H7 (cell line): Measurements from ENCODE around the gene GPATCH3. TPM values are rescaled to one million over a fixed set of nuclear protein-coding genes. Genes with fewer than 3 reads are reported as not detected.
A peak's percentile ranks its signal among the peaks of the same experiment; 100 is the strongest.

Source experiments
- DNase-seq: peaks from one replicate; pipeline ENCODE4 v3.0.0; 2012
- H3K27me3 ChIP-seq: 2 replicates; pipeline ENCODE4 v1.6.0; 2011; ENCODE audit warnings: mild to moderate bottlenecking, low read length; ENCODE audit not compliant: control insufficient read depth, insufficient read depth
- H3K36me3 ChIP-seq: replicated peaks from 2 replicates; pipeline ENCODE4 v1.5.1; 2011; ENCODE audit warnings: low read length; ENCODE audit not compliant: control insufficient read depth, insufficient read depth
- H3K4me3 ChIP-seq: 2 replicates; pipeline ENCODE4 v1.5.1; 2011; ENCODE audit warnings: low read depth, mild to moderate bottlenecking, control low read depth, low read length, moderate library complexity; ENCODE audit not compliant: insufficient read depth
- total RNA-seq: library from RNA; depleted of rRNA; stranded (reverse); fragments of >200 nt; shearing (Covaris generic); gene quantifications from 2 replicates; pipeline ENCODE4 v1.2.3, GENCODE V29; 2014

The GPATCH3 gene
- total RNA-seq, 1 experiment from 2014 or later, result 23.7 TPM

DNA sequence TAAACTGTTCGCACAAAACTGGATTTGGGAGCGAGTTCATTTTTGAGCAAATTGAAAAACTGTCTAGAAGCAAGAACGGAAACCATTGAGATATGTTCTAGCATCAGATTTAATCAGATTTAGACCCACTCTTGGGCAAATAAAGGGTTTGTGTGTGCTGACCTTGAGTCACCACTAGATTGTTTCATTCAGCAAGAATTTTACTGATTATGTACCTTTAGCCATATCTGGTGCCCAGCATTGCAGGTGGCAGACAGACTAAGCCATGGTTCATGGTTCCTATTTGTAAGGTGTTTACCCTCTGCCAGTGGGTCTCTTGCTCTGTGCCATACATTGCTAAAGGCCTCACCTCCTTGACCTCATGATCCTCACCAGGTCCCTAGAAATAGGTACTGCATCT is 22.6 kb upstream of the GPATCH3 start:
- H3K4me3 ChIP-seq, result no peak overlapping the region
- H3K27me3 ChIP-seq, result no peaks in the 10 kb centered on the region
- no peak for DNase-seq
- peaks cover 12% of the 10 kb centered on the region for H3K36me3 ChIP-seq

DNA sequence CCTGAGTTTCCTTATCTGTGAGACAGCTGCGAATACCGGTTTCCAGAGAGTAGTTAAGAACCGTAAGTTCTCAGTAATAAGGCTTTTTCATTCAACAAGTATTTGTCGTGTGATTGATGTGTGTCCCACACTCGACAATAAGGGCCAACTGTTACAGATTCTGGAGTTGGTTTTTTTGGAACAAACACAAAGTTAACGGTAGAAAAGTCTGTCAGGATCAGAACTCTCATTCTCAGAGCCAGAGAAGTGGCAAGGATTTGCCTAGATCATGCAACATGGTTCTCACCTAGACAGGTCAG is 22.1 kb upstream of the GPATCH3 start:
- peak overlapping the region; percentile 100 for H3K4me3 ChIP-seq
- H3K27me3 ChIP-seq, result no peaks in the 10 kb centered on the region
- no peak for DNase-seq
- H3K36me3 ChIP-seq, result peaks cover 12% of the 10 kb centered on the region

DNA sequence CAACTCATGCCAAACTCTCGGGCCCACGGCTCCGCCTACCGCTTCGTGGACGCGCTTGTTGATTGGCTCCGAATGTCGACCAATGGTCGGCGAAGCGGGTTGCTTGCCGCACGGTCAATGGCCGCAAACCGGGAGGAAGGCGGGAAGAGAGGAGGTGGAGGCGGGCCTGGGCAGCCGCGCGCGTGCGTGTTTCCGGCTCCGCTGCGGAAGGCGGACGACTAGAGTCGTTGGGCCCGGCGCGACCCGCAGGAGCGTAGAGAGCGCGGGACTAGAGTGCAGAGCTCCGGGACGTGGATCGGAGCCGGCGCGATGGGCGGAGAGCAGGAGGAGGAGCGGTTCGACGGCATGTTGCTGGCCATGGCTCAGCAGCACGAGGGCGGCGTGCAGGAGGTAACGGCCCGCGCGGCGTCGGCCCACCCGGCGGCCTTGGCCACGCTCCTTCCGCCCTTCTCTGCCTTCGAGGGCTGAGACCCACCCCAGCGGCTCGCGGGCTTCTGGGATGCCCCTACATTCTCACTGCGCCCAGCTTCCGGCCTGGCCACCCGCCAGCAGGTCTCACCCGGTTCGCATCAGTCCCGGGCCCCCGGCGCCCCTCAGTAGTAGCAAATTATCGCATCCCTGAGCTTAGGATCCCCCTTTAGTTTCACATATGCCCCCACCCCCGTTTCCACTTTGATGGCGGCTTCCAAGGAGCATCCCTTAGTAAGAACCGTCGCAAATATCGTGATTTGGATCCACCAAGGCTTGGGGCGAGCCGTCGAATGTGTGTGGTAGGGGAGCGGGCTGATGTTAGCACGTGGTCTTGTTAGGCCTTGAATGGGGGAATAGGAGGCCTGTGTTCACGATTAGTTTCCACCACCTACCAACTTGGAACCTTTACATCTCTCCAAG is 21.5 kb upstream of the GPATCH3 start, which contains the start of gene NUDC:
TSS of gene NUDC (plus strand) at position 204 of the 891 bp plus-strand sequence. CDS start at position 310, 106 bp downstream.
- Histone ChIP-seq H3K36me3 (peaks cover 10% of the 10 kb centered on the region), H3K27me3 (no peaks in the 10 kb centered on the region), H3K4me3 (peak within 1 kb of the TSS; percentile 100)
- peak; percentile 97 for DNase-seq

DNA sequence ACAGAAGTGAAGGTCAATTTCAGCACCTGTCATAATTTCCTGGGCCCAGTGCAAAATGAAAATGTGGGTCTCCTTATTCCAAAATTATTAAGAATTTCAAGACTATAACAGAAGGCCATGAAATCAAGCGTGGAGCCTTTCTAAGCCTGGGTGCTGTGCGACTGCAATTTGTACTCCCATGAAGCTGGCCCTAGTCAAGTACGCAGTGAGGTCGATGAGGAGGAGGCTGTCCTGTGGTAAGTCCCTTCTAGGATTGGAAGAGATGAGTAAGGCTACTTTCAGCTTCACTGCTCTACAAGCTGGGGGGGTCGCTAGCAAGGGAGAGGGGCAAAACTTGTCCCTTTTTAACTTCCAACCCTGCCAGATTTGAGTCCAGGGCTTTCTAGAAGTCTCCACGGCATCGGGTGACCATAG is 20.9 kb upstream of the GPATCH3 start:
- peak overlapping the region; percentile 100 for H3K4me3 ChIP-seq
- peaks cover 9% of the 10 kb centered on the region for H3K36me3 ChIP-seq
- H3K27me3 ChIP-seq, result no peaks in the 10 kb centered on the region
- DNase-seq, result no peak

- Histone ChIP-seq H3K4me3 (no peak overlapping the region), H3K36me3 (no peaks in the 10 kb centered on the region)
These were observed 15.1 kb upstream of the GPATCH3 start for GRCh38 chr1:26915204-26915842.

GRCh38 chr1:26913754-26914619 is 13.7 kb upstream of the GPATCH3 start, which contains the start of gene NR0B2:
Gene NR0B2, minus strand, starts transcription at chr1:26913975. Its CDS starts 35 bp downstream, at chr1:26913940.
- DNase-seq, result peak; percentile 33
- Histone ChIP-seq H3K4me3 (no peak within 1 kb of the TSS), H3K27me3 (no peaks in the 10 kb centered on the region)

More at GRCh38 chr1:26915204-26915842, 15.1 kb upstream of the GPATCH3 start:
- no peak for DNase-seq
- no peaks in the 10 kb centered on the region for H3K27me3 ChIP-seq

DNA sequence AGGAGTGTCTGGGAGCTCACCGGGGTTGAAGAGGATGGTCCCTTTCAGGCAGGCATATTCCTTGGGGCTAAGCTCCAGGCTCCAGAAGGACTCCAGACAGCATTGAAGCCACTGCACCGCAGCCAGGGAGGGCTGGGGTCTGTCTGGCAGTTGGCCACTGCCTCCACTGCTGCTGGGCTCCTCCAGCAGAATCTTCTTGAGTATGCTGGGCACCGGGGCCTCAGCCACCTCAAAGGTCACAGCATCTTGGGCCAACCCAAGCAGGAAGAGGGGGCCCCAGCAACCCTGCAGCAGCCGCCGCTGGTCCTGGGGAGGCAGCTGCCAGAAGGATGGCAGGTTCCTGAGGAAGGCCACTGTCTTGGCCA is 13.1 kb upstream of the GPATCH3 start:
- Histone ChIP-seq H3K36me3 (no peaks in the 10 kb centered on the region), H3K27me3 (no peaks in the 10 kb centered on the region), H3K4me3 (no peak overlapping the region)
- DNase-seq, result peak; percentile 25

More at GRCh38 chr1:26913754-26914619, 13.7 kb upstream of the GPATCH3 start, which contains the start of gene NR0B2:
- no peaks in the 10 kb centered on the region for H3K36me3 ChIP-seq

- Histone ChIP-seq H3K36me3 (no peaks in the 10 kb centered on the region), H3K4me3 (no peak overlapping the region), H3K27me3 (no peaks in the 10 kb centered on the region)
- DNase-seq, result no peak
These were observed 11.9 kb upstream of the GPATCH3 start for GRCh38 chr1:26912147-26912490.

DNA sequence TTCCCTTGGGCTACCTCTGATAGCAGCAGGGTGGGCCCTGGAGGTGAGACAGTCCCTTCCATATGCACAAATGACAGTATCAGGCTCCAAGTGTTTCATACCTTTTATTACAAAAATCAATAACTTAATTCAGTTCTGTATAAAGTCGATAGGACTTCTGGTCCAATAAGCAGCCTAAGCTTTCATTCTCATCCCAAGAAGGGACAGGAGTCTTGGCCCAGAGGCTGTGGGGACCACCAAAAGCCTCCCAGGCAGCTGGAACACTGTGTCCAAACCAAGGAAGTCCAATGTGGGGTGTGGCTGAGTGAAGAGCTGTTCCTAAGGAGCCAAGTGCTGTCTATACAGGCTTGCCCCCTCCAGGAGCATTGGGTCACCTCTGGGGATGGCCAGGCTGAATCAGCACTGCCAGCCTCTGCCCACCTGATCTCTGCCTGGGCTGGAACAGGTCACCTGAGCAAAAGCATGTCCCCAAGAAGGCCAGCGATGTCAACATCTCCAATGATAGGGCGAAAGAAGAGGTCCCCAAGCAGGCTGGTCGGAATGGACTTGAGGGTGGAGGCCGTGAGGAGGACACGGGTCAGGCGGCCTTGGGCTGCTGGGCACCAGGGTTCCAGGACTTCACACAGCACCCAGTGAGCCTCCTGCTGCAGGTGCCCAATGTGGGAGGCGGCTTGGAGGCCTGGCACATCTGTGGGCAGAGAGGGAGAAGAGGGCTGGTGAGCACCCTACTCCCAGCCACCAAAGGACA is 11.3 kb upstream of the GPATCH3 start:
- Histone ChIP-seq H3K36me3 (no peaks in the 10 kb centered on the region), H3K4me3 (no peak overlapping the region), H3K27me3 (no peaks in the 10 kb centered on the region)
- no peak for DNase-seq

DNA sequence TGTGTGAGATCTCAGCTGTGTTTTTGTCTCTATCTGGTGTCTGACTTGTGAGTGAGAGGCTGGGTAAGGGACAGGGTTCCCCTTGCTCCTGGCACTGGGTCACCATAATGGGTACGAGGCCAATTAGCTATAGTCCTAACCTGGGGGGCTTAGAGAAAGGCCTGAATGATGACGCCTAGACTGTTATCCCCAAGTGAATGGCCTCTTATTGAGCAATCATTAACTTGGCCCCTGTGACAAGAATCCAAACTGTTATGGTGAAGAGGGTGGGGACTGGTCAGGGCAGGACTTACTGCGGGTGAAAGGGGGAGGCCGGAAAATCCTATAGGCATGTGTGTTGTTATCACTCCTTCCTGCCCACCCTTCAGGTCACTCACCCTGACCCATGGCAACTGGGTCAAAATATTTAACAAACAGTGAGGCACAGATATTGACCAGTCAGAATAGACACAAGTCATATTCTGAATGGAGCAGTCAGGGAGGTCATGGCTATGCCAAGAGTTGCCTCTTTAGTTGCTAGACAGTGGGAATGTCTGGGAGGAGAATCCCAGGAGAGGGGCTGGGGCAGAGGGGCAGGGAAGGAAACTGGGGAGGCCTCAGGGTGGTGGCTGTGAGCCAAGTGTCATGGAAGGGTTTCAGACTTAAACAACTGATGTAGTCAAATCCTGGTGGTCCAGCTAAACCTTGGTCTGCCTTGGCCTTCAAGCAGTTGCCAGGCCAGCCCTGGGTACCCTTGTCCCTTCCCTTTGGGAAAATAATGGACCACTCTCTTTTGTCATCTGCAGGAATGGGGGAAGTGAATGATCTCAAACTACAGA is 10.3 kb upstream of the GPATCH3 start:
- Histone ChIP-seq H3K36me3 (no peaks in the 10 kb centered on the region), H3K27me3 (no peaks in the 10 kb centered on the region), H3K4me3 (no peak overlapping the region)
- no peak for DNase-seq

GRCh38 chr1:26909951-26910342 is 9.7 kb upstream of the GPATCH3 start:
- no peaks in the 10 kb centered on the region for H3K36me3 ChIP-seq
- DNase-seq, result no peak
- no peak overlapping the region for H3K4me3 ChIP-seq
- no peaks in the 10 kb centered on the region for H3K27me3 ChIP-seq

GRCh38 chr1:26907071-26907917 is 7.0 kb upstream of the GPATCH3 start:
- H3K36me3 ChIP-seq, result no peaks in the 10 kb centered on the region
- H3K4me3 ChIP-seq, result no peak overlapping the region
- no peak for DNase-seq
- no peaks in the 10 kb centered on the region for H3K27me3 ChIP-seq
